HG02973 (cell line): Measurements from ENCODE around the gene AKT1S1.
"Not testable (repeated sequence)": the region's sequence is repeated elsewhere in the genome, so short reads cannot be mapped to it uniquely, and the experiment has no call there.

Experiments
- ATAC-seq: cut with Tn5 transposase; IDR thresholded peaks from one replicate; pipeline ENCODE4 v1.9.1; 2021; ENCODE audit warnings: moderate library complexity; ENCODE audit not compliant: unreplicated experiment

AKT1S1 gene

GRCh38 chr19:49839713-49840112 is 37.4 kb downstream of the AKT1S1 start:
- ATAC-seq, result no peak

DNA sequence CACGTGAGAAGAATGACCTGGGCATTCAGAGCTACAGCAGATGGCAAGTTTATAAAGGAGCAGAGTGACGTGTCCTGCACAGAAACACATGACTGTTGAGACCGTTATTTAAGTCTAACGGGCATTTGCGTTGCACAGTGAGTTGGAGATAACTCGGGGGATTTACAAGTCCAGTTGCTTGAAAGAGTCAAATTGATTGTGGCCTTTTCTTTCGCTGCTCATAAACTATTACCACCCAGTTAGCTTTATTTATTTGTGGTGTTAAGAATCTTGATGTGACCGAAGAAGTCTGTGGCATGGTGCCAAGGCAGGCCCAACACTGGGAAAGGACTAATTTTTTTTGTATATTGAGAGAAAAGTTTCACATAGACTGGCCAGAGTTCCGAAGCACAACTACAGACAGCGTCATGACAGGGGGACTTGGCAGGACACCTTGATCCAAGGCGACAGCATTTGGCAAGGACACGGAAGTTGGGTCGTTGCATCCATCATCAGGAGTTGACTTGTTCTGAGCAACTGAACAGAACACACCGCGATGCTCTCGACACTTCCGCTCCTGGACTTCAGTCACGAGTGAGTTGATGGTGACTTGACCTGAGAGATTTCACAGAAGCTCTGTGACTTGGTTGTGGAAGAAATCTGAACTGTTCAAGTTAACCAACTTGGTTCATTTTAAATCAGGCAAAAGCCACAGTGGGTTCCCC is 38.1 kb downstream of the AKT1S1 start:
- ATAC-seq, result no peak

GRCh38 chr19:49837425-49837824 is 39.7 kb downstream of the AKT1S1 start:
- no peak for ATAC-seq

GRCh38 chr19:49837009-49837310 is 40.2 kb downstream of the AKT1S1 start:
- ATAC-seq, result no peak

DNA sequence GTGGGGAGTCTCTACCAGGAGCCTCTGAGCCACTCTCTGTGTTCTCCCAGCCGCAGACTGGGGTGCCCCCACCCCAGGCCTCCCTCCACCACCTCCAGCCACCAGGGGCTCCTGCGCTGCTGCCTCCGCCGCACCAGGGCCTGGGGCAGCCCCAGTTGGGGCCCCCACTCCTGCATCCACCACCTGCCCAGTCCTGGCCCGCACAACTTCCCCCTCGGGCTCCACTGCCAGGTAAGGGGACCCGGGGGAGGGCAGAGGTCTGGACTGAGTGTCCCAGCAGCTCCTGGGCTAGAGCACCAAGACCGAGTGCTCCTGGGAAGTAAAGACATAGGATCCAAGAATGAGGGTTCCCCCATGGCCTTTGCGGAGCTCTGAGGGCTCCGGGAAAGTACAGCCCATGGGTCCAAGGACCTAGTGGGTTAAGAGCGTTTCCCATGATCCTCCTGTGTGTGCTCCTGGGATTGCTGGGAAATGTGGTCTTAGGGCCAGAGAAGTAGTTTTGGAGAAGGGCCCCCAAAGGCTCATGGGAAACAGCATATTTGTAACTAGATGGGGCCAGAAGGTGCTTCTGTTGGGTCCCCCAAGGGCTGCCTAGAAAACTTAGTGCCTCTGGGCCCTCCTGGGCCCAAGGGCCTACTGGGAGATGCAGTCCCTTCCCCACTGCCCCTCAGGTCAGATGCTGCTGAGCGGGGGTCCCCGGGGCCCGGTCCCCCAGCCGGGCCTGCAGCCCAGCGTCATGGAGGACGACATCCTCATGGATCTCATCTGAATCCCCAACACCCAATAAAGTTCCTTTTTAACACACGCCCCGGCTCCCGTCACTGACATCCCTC is 40.8 kb downstream of the AKT1S1 start:
- ATAC-seq, result no peak

GRCh38 chr19:49835562-49835961 is 41.6 kb downstream of the AKT1S1 start:
- no peak for ATAC-seq

- no peak for ATAC-seq
Measured at GRCh38 chr19:49833599-49833998, 43.6 kb downstream of the AKT1S1 start.

GRCh38 chr19:49832556-49832955 is 44.6 kb downstream of the AKT1S1 start:
- ATAC-seq, result no peak

GRCh38 chr19:49831592-49831991 is 45.6 kb downstream of the AKT1S1 start:
- ATAC-seq, result no peak

DNA sequence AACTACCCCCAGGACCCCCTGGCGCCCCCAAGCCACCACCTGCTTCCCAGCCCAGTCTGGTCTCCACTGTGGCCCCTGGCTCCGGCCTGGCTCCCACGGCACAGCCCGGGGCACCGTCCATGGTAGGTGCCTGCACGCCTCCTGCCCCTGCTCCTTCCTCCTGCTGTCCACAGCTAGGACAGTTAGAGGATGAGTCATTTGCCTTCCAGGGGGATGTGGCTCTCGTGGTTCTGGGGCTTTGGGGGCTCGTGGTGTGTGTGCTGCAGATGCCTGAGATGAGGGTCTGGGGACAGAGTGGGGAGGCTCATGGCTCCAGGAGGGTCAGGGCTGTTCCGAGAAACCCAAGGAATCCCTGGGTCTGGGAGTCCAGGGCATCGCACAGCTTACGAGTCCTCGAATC is 46.4 kb downstream of the AKT1S1 start:
- no peak for ATAC-seq

- ATAC-seq, result no peak
Measured at GRCh38 chr19:49829721-49830120, 47.4 kb downstream of the AKT1S1 start.

- ATAC-seq, result no peak
Measured at GRCh38 chr19:49829200-49829599, 48.0 kb downstream of the AKT1S1 start.

DNA sequence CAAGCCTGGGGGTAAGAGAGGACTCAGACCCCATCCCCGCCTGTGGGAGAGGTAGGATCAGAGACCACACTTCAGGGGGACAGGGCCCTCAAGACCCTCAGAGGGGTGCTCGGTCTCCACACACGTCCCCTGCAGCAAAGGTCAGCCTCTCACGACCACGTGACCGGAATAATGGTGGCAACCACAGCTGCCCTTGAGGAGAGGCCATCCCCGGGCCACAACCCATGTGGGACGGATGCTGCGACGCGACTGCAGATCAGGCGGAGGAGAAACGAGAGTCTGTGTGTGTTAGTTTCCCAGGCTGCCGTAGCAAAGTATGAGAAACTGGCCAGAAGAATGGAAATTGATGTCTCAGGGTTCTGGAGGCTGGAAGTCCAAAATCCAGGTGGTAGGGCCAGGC is 50.1 kb downstream of the AKT1S1 start:
- no peak for ATAC-seq

GRCh38 chr19:49824662-49825061 is 52.5 kb downstream of the AKT1S1 start:
- ATAC-seq, result no peak

DNA sequence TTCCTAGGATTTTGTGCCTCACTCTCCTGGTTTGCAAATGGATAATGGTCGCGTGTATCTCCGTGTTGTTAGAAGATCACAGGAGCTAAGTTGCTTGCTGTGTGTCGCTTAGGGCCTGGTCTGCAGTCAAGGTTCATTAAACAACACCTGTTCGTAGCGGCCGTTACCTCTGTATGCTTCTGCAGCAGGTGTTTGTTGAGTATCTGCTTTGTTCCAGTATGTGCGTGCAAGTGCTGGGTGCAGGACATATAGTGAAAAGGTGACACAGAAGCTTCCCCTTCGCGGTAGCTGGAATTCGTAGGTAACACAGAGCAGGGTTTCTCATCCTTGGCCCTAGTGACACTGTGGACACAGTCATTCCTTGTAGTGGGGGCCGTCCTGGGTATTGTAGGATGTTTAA is 53.7 kb downstream of the AKT1S1 start:
- ATAC-seq, result no peak

DNA sequence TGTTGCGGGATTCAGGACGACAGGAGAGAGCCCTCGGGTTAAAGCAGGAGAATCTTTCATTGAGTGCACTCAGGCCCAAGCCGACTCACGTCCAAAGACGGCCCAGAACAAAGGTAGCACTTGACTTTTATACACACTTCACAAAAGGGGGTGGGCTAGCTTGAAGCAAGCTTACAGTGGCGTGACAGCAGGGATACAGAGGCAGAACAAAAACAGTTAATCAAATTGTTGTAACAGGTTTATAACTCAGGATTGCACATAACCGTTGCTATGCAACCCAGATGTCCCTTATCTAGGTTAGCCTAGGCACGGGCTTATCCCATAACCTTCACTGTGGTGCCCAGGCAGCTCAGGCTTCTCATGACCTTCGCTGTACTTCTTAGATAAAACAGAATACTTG is 57.0 kb downstream of the AKT1S1 start:
- no peak for ATAC-seq

- ATAC-seq, result not testable (repeated sequence)
Measured at GRCh38 chr19:49819452-49820115, 57.6 kb downstream of the AKT1S1 start.
